NCI-H2227 treated with DMSO at 0.1 percent for 48 hours (cell line): ENCODE data around the gene SORCS2.

ENCODE experiments used
- DNase-seq: peaks from one replicate; lab custom pipeline; 2025; lab: John Stamatoyannopoulos, UW

The SORCS2 gene

GRCh38 chr4:7781993-7782392, 589.7 kb downstream of the SORCS2 start:
- DNase-seq = no peak

GRCh38 chr4:7782783-7783182, 590.4 kb downstream of the SORCS2 start:
- no peak for DNase-seq

- no peak for DNase-seq
Measured at GRCh38 chr4:7783541-7783940, 591.2 kb downstream of the SORCS2 start.

GRCh38 chr4:7784131-7784870, 592.0 kb downstream of the SORCS2 start:
- no peak for DNase-seq

GRCh38 chr4:7785017-7785416, 592.7 kb downstream of the SORCS2 start:
- no peak for DNase-seq

- no peak for DNase-seq
Measured at GRCh38 chr4:7786040-7786439, 593.7 kb downstream of the SORCS2 start.

GRCh38 chr4:7786517-7786916, 594.2 kb downstream of the SORCS2 start:
- no peak for DNase-seq

- DNase-seq = no peak
Measured at GRCh38 chr4:7787067-7787466, 594.7 kb downstream of the SORCS2 start.

GRCh38 chr4:7787681-7788141, 595.4 kb downstream of the SORCS2 start:
- DNase-seq = no peak

- DNase-seq = no peak
Measured at GRCh38 chr4:7788193-7788592, 595.9 kb downstream of the SORCS2 start.

- no peak for DNase-seq
Measured at GRCh38 chr4:7788694-7789425, 596.5 kb downstream of the SORCS2 start.

GRCh38 chr4:7790023-7790422, 597.7 kb downstream of the SORCS2 start:
- no peak for DNase-seq

GRCh38 chr4:7790999-7791398, 598.7 kb downstream of the SORCS2 start:
- no peak for DNase-seq
